GM19438 (cell line): ENCODE results near the gene ADAT1.
"Not testable (repeated sequence)": the region's sequence is repeated elsewhere in the genome, so short reads cannot be mapped to it uniquely, and the experiment has no call there.

Experiments
- ATAC-seq: cut with Tn5 transposase; IDR thresholded peaks from one replicate; pipeline ENCODE4 v1.9.1; 2021; ENCODE audit warnings: low read depth; ENCODE audit not compliant: unreplicated experiment

The ADAT1 gene

GRCh38 chr16:75620326-75621169 lies 2.5 kb downstream of the ADAT1 start:
- ATAC-seq = no peak

DNA sequence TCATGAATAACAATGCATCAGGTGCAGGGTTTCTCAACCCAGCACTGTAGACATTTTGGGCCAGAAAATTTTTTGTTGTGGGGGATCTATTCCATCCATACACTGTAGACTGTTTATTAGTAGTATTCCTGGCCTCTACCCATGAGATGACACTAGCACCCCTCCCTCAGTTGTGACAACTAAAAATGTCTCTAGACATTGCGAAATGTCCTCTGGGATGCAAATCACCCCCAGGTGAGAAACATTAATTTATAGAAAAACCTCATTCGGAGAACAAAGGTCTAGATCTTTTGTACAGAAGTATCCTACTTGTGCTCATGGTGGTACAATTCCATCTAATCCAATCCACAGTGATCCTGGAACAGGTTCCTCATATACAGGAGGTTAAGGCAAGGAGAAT lies 4.3 kb downstream of the ADAT1 start:
- ATAC-seq = no peak

- no peak for ATAC-seq
Measured at GRCh38 chr16:75617121-75617520, 6.0 kb downstream of the ADAT1 start.

GRCh38 chr16:75616521-75617010 lies 6.5 kb downstream of the ADAT1 start:
- ATAC-seq = no peak

DNA sequence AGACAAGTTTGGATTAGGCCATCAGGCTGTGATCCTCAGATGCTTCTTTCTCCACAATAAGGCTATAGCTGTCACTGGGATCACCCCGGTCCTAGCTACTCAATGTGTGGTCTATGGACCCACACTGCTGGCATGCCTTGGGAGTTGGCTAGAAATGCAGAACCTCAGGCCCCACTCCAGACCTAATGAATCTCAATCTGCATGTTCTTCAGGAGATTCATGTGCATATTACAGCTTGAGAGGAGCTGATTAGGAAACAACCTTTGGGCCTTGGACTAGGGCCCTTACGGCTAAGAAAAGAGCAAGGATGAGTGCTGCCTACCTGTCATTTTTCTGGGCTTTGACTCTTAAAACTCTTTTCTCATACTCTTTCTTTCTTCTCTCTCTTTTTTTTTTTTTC lies 7.5 kb downstream of the ADAT1 start:
- no peak for ATAC-seq

DNA sequence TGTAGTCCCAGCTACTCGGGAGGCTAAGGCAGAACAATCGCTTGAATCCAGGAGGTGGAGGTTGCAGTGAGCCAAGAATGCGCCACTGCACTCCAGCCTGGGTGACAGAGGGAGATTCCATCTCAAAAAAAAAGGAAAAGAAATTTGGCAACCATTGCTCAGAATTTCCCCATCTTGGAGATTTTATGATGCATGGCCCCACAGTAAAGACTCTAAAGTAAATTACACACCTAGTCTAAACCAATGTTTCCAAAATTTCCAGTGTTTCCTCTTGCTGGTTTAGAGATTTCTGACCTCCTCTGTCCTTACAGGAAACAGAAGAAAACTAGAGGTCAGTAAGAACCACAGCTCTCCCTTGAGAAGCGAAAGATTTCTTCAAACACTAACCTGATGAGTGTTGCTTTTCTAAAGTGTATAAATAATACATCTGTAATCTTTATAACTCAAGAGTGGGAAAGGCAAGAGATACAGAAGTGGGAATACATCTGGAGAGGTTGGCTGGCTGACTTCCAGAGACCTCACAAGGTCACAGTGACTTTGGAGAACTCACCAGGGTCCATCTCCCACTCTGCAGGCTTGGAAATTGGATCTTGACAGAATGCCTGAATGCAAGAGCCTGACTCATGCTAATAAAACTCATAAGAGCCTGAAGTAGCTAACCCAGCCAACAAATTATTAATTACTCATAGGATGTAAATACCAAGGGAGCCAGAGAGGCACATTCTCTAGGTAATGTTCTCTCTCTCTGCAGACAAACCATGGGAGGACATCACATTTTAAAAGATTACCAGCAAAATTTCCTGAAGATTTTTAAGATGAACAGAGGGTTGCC lies 8.8 kb downstream of the ADAT1 start:
- no peak for ATAC-seq

DNA sequence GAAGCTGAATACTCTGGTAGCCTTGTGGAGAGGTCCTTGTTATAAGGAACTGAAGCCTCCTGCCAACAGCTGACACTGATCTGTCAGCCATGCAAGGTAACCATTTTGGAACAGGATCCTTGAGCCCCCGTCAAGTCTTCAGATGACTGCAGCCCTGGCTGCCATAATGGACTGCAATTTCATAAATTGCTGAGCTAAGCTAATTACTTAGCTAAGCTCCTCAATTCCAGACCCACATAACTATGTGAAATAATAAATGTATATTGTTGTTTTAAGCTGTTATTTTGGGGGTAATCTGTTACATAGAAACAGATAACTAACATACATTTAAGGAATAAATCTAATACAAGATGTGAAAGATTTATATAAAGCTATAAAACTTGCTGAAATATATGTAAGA lies 16.6 kb downstream of the ADAT1 start:
- no peak for ATAC-seq

DNA sequence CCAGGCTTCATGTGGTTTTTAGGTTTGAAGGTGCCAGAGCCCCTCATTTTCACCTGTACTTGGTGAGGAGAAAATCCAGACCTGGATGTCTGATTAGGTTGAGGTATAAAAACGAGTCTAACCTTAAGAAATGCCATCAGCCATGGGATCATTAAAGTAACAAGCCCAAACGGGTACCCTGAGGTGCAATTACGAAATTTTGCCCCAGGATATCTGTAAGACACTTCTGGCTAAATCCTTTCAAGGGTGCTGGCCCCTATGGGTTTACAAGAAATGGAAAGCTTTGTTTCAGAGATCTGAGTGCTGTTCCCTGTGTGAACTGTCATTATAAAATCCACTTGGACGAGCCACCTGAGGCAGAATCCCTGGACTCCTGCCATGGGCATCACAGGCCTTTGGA lies 19.8 kb downstream of the ADAT1 start:
- no peak for ATAC-seq

DNA sequence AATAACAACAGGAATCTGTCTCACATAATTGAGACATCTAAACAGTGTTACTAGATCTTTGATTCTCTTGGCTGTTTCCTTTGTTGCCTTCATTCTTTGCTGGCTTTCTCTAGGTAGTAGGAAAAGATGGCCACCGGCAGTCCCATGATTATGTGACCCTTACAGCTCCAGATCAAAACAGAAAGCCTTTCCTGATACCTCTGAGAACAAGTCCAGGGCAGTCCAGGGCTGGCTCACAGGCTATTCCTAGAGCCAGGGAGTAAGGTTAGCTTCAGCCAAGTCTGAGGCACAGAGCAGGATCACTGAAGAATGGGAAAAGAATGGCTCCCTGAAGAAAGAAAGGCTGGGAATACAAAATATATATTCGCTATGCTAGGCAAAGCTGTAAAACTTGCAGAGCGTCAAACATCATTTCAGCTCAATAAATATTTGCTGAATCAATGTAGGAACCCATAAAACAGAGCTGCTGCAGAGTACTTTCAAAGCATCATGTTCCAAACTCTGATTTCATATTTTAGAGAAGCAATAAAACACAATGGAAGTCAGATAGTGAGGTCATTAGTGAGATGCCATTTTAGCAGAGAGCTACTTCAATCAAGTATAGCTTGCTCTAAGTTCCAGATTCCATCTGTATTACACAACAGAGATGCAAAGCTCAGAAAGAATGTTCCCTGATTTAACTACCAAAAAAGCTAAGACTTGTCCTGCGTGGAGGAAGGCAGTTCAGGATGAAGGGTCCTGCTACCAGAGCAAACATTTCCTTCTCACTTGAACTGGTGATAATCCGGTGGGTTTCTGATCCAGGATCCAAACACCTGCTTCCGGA lies 23.4 kb downstream of the ADAT1 start:
- no peak for ATAC-seq

GRCh38 chr16:75593825-75594820 lies 29.0 kb downstream of the ADAT1 start:
- no peak for ATAC-seq

DNA sequence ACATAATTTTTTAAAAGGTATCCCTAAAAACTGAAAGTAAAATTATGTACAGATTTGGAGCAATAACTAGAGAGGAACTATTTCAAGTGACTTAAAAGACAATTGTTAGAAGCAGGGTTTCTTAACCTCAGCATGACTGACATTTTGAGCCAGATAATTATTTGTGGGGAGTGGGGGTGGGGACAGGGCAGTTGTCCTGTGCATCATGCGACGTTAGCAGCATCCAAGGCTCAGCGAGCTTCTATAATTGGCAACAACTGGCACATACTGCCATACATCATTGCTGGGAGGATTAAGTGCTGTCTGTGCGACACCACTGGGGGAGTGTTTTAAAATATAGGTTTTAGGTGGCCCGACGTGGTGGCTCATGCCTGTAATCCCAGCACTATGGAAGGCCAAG lies 29.8 kb downstream of the ADAT1 start:
- no peak for ATAC-seq

GRCh38 chr16:75591927-75592326 lies 31.2 kb downstream of the ADAT1 start:
- not testable (repeated sequence) for ATAC-seq

DNA sequence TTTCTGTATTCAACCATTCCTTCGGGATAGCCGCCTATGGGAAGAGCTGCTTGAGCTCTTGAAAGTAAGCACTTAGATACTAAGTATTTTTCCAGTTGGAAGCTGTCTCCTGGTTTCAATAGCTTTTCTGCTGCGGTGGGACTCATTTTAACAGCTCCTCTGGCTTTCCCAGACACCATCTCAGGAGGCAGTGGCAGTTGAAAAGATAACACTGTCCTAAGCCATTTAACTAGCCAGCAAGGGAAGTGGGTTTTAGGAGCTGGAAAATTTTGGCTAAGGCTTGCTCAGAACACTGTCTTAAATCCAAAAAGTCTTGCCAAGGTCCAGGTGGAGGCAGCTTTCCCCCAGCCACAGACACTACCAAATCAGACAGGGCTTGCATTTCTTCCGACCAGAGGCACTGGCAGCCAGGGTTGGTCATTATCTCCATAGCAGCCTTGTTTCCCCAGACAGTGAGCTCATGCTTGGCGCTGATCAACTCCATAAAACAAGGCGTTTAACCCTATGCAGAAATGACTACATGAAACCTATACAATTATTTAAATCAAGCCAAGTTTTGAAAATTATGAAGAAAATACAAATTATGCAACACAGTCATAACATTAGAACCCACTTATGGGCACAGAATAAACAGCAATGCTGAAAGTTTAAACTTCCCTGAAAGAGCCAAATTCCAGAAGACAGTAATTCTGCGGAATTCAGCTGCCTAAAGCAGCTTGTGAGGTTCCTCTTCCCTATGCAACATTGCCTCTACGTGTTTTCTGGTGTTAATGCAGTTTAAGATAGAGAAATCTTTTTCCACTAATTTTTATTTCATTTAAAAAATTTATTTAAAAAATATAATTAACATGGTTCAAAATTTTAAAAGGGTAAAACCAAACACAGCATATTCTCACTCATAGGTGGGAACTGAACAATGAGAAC lies 31.9 kb downstream of the ADAT1 start:
- no peak for ATAC-seq

DNA sequence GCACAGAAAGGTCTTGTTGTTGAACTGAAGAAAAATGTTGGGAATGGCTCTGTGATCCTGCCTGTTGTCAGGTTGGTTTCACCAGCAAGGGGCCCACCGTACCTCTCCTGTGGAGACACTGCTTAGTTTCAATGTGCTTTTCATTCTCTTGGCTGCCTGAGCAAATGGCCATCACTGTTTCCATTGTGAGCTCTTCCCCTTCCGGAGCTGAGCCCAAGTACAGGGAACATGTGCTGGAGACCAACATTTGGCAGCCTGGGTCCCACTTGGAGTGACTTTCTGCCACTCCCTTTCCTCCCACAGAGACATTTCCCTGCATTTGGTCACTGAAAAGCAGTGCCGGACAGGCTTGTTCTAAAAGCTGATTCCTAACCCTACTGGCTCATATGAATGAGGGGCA lies 33.8 kb downstream of the ADAT1 start:
- ATAC-seq = no peak

GRCh38 chr16:75588716-75589115 lies 34.4 kb downstream of the ADAT1 start:
- ATAC-seq = no peak

DNA sequence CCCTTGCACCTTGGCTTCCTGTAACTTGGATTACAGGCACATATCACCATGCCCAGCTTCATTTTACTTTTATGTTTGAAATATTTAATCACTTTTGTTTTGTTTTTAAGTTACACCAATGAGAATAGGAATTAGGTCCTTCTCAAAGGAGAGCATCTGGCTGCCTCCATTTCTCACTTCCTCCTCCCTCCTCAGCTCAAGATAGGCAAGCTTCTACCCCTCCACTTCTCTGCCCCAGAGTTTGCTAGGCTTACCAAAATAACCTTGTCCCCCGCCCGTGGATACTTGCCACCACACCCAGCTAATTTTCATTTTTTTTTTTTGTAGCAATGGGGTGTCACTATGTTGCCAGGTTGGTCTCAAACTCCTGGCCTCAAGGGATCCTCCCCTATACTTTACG lies 39.0 kb downstream of the ADAT1 start:
- no peak for ATAC-seq

- ATAC-seq = no peak
Measured at GRCh38 chr16:75579281-75579834, 43.7 kb downstream of the ADAT1 start.

DNA sequence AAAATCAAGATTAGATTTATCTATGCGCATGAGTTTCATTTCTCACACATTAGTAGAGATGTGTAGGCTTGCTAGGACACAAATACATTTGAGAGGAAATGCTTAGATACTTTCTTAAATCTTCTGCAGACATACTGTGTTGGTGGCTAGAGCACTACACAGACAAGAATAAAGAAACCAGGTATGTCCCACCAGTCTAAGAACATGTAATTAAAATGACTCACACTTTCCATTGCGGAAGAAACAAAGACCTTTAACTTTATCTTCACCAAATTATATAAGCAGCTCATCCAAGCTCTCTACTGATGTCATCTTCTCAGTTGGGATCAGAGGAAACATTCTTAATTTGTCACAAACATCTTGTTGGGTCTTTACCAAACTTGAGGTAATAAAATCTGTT lies 44.4 kb downstream of the ADAT1 start:
- no peak for ATAC-seq
